Measurements from ENCODE around the gene HOXC10. TPM values are rescaled to one million over a fixed set of nuclear protein-coding genes. Genes with fewer than 3 reads are reported as not detected.

The HOXC10 gene
- total and polyA plus RNA-seq, 7 donors: not detected

- Histone ChIP-seq H3K4me1 (peaks cover 0 to 20% (median 16%) of the 10 kb centered on the region in 4 donors), H3K27ac (no peak overlapping the region), H3K27me3 (peaks cover 95 to 100% (median 98%) of the 10 kb centered on the region in 3 donors), H3K4me3 (no peak overlapping the region), H3K9me3 (no peaks in the 10 kb centered on the region), H3K36me3 (no peaks in the 10 kb centered on the region)
- no peak for DNase-seq
- no peak for TF ChIP-seq CTCF (IDR thresholded peaks at IDR 0.05)
- no peak for TF ChIP-seq POLR2AphosphoS5 (IDR thresholded peaks at IDR 0.05)
- TF ChIP-seq POLR2A (IDR thresholded peaks at IDR 0.05): no peak
- no peak for TF ChIP-seq EP300 (IDR thresholded peaks at IDR 0.05)
- intact Hi-C loops (cut with DNase I): no loop called here
- WGBS, 2 donors: 14 to 15% methylated on average over 24 of the region's 24 CpGs
These were observed 16.5 kb upstream of the HOXC10 start for GRCh38 chr12:53968214-53969127.

GRCh38 chr12:53969588-53970259 lies 15.2 kb upstream of the HOXC10 start:
- Histone ChIP-seq H3K4me3 (no peak overlapping the region), H3K4me1 (peaks cover 0 to 33% (median 28%) of the 10 kb centered on the region in 4 donors), H3K27me3 (peaks cover 95 to 100% (median 98%) of the 10 kb centered on the region in 3 donors), H3K9me3 (no peaks in the 10 kb centered on the region), H3K27ac (no peak overlapping the region), H3K36me3 (no peaks in the 10 kb centered on the region)
- intact Hi-C loops (cut with DNase I): no loop called here
- no peak for DNase-seq
- WGBS, 2 donors: 17 to 29% methylated on average over 12 of the region's 12 CpGs
- TF ChIP-seq EP300 (IDR thresholded peaks at IDR 0.05) (no peak), CTCF (IDR thresholded peaks at IDR 0.05) (no peak), POLR2A (IDR thresholded peaks at IDR 0.05) (no peak), POLR2AphosphoS5 (IDR thresholded peaks at IDR 0.05) (no peak)

GRCh38 chr12:53970451-53970850 lies 14.5 kb upstream of the HOXC10 start:
- 25 to 27% methylated on average over 4 of the region's 4 CpGs for WGBS, 2 donors
- H3K4me3 ChIP-seq: no peak overlapping the region
- no peak overlapping the region for H3K27ac ChIP-seq
- no peak for DNase-seq
- intact Hi-C loops (cut with DNase I): no loop called here
- TF ChIP-seq CTCF (IDR thresholded peaks at IDR 0.05) (no peak), POLR2AphosphoS5 (IDR thresholded peaks at IDR 0.05) (no peak), POLR2A (IDR thresholded peaks at IDR 0.05) (no peak), EP300 (IDR thresholded peaks at IDR 0.05) (no peak)
- H3K36me3 ChIP-seq: no peaks in the 10 kb centered on the region
- peaks cover 0 to 40% (median 35%) of the 10 kb centered on the region in 4 donors for H3K4me1 ChIP-seq
- H3K9me3 ChIP-seq: no peaks in the 10 kb centered on the region
- peaks cover 95 to 100% (median 98%) of the 10 kb centered on the region in 3 donors for H3K27me3 ChIP-seq

- Histone ChIP-seq H3K4me3 (no peak overlapping the region), H3K27ac (no peak overlapping the region), H3K27me3 (peaks cover 96 to 100% (median 98%) of the 10 kb centered on the region in 3 donors), H3K36me3 (no peaks in the 10 kb centered on the region), H3K9me3 (no peaks in the 10 kb centered on the region), H3K4me1 (peaks cover 0 to 37% (median 33%) of the 10 kb centered on the region in 4 donors)
- WGBS, 2 donors: 75 to 80% methylated on average over 3 of the region's 3 CpGs
- no peak for TF ChIP-seq POLR2AphosphoS5 (IDR thresholded peaks at IDR 0.05)
- no peak for TF ChIP-seq CTCF (IDR thresholded peaks at IDR 0.05)
- no peak for DNase-seq
- intact Hi-C loops (cut with DNase I): no loop called here
These were observed 13.8 kb upstream of the HOXC10 start for GRCh38 chr12:53971129-53971528.
